ENCODE data around the gene SNX8.

SNX8 gene, protein sequence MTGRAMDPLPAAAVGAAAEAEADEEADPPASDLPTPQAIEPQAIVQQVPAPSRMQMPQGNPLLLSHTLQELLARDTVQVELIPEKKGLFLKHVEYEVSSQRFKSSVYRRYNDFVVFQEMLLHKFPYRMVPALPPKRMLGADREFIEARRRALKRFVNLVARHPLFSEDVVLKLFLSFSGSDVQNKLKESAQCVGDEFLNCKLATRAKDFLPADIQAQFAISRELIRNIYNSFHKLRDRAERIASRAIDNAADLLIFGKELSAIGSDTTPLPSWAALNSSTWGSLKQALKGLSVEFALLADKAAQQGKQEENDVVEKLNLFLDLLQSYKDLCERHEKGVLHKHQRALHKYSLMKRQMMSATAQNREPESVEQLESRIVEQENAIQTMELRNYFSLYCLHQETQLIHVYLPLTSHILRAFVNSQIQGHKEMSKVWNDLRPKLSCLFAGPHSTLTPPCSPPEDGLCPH

DNA sequence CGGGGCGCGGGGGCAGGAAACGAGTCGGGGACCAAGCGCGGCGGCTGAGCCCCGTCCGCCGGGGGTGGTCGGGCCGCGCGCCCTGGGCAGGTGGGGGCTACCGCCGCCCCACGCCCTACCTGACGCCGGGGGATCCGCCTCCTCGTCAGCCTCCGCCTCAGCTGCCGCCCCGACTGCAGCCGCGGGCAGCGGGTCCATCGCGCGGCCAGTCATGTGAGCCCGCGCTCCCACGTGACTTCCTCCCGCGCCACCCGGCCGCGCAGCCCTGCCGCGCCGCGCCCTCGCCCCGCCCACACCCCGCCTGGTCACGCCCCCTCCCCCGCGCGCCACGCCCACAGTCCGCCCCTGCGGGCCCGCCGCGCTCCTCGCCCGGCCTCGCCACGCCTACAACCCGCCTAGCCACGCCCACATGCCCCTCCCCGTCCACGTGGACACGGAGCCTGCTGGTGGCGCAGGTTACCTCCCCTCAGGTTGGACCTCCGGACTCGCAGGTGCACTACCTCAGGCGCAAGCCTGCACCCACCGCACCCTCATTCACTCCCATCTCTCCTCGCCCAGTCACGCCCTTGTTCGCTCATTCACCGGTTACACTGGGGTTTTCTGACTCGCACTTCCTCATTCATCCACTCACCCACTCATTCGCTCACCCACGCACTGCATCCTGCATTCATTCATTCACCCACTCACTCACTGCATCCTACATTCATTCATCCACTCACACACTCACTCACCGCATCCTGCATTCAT lies at the start of gene SNX8:
TSS of gene SNX8 (minus strand) at position 233 of the 747 bp plus-strand sequence. CDS start at position 213, 20 bp downstream.
- peak; percentile 27 for DNase-seq (ENCODE audit: low read depth)
- TF ChIP-seq, protein P1, sequence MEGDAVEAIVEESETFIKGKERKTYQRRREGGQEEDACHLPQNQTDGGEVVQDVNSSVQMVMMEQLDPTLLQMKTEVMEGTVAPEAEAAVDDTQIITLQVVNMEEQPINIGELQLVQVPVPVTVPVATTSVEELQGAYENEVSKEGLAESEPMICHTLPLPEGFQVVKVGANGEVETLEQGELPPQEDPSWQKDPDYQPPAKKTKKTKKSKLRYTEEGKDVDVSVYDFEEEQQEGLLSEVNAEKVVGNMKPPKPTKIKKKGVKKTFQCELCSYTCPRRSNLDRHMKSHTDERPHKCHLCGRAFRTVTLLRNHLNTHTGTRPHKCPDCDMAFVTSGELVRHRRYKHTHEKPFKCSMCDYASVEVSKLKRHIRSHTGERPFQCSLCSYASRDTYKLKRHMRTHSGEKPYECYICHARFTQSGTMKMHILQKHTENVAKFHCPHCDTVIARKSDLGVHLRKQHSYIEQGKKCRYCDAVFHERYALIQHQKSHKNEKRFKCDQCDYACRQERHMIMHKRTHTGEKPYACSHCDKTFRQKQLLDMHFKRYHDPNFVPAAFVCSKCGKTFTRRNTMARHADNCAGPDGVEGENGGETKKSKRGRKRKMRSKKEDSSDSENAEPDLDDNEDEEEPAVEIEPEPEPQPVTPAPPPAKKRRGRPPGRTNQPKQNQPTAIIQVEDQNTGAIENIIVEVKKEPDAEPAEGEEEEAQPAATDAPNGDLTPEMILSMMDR (conservative IDR thresholded peaks at IDR 0.05; ENCODE audit: low read depth, low read length) = no peak
- H3K4me3 ChIP-seq (ENCODE audit: low read length) = peak within 1 kb of the TSS; percentile 80

DNA sequence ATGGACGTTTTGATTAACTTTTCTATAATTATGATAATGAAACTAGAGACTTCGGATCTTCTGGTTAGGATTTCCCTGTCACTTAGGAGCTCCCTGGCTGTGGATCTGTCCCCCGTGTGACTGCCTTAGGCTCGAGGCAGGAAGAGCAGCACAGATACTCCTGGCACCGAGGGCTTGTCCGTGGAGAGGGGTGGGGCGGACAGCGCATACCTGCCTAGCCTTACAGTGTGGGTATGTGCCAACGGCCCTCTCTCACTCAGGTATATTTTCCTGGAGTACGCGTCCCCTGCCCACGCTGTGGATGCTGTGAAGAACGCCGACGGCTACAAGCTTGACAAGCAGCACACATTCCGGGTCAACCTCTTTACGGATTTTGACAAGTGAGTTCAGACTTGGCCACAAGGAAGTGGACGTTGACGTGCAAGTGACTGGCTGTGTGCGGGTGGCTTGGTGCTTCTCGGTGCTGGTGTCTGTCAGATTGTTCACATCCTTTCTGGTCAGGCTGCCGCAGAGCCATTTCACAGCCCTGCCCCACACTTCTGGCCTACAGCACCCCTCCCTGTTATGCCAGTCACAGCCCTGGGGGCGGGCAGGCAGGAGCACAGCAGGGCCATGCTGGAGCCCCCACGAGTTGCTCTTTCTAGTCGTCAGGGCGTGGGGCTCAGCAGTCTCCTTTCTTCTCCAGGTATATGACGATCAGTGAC lies 48.3 kb upstream of the SNX8 start:
- no peak for DNase-seq (ENCODE audit: low read depth)
- no peak overlapping the region for H3K4me3 ChIP-seq (ENCODE audit: low read length)
- TF ChIP-seq, protein P1 (conservative IDR thresholded peaks at IDR 0.05; ENCODE audit: low read depth, low read length) = no peak

DNA sequence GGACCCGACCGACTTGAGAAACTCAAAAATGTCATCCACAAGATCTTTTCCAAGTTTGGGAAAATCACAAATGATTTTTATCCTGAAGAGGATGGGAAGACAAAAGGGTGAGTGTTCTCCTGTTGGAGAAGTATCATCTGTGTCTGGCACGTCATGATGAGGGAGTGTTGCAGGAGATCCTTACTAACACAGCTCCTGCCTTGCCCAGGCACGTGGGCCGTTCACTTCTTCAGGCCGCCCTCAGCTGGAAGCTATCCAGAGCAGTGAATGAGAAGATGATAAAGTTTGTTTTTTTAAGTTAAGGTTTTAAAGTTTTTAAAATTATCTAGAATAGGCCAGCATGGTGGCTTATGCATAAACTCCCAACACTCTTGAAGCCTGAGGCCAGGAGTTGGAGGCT lies 46.6 kb upstream of the SNX8 start:
- no peak overlapping the region for H3K4me3 ChIP-seq (ENCODE audit: low read length)
- no peak for DNase-seq (ENCODE audit: low read depth)
- TF ChIP-seq, protein P1 (conservative IDR thresholded peaks at IDR 0.05; ENCODE audit: low read depth, low read length) = no peak

DNA sequence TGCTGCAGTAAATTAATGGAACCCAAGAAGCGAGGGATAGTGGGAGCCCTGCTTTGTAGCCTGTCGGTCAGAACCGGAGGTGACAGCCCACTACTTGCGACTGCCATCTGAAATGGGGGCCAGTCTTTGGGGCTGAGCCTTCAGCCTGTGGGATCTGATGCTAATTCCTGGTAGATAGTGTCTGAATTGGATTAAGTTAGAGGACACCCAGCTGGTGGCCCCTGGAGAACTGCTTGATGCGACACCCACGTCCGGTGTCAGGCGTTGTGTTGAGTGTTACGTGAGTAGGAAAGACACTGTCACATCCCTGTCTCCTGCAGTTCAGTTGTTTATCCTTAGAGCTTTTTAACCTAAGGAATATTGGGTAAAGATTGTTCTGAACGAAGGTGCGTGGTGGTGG lies 45.4 kb upstream of the SNX8 start:
- H3K4me3 ChIP-seq (ENCODE audit: low read length) = no peak overlapping the region
- TF ChIP-seq, protein P1 (conservative IDR thresholded peaks at IDR 0.05; ENCODE audit: low read depth, low read length) = no peak
- DNase-seq (ENCODE audit: low read depth) = no peak

DNA sequence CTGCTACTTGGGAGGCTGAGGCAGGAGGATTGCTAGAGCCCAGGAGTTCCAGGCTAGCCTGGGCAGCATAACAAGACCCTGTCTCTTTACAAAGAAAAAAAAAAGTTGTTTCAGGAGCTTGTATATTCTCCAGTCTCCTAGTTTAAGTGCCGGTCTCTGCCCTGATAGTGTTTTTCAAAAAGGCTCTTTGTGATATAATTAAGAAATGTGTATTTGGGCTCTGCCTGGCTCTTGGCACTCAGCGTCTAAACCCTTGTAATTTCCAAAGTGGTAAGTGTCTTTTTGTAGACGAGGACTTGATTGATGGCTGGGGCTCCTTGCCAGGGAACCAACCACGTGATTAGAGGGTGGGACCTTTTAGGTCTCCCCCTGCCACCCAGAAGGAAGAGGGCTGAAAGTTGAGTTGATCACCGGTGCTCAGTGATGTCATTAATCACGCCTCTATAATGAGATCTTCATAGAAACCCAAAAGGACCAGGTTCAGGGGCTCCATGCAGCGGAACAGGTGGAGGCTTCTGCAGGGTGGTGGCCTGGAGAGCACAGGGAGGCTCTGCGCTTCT lies 44.8 kb upstream of the SNX8 start:
- TF ChIP-seq, protein P1 (conservative IDR thresholded peaks at IDR 0.05; ENCODE audit: low read depth, low read length) = no peak
- DNase-seq (ENCODE audit: low read depth) = no peak
- no peak overlapping the region for H3K4me3 ChIP-seq (ENCODE audit: low read length)

DNA sequence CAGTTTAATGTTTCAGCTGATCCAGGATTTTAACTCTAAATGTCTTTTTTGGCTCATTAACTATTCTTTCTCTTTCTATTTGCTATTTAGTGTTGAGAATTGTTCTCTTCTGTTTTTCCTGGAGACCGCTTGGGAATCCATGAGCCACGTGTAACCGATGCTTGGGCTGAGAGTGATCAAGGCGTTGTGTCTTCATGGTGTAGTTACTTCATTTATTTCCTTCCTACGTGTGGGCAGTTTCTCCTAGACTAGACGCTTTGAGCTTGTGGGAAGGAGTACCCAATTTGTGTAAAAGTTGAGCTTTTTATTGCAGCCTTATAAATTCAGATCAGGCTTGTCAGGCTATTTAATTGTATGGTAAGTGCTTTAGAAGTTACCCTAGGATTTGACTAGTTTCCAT lies 43.3 kb upstream of the SNX8 start:
- H3K4me3 ChIP-seq (ENCODE audit: low read length) = no peak overlapping the region
- TF ChIP-seq, protein P1 (conservative IDR thresholded peaks at IDR 0.05; ENCODE audit: low read depth, low read length) = no peak
- no peak for DNase-seq (ENCODE audit: low read depth)

Measured in retinal pigment epithelial cell (primary cell).